Measurements from ENCODE around the gene STAC. TPM values are rescaled to one million over a fixed set of nuclear protein-coding genes. Genes with fewer than 3 reads are reported as not detected.

STAC gene
- total RNA-seq, 1 donor from 2014 or later = 0.09 TPM

DNA sequence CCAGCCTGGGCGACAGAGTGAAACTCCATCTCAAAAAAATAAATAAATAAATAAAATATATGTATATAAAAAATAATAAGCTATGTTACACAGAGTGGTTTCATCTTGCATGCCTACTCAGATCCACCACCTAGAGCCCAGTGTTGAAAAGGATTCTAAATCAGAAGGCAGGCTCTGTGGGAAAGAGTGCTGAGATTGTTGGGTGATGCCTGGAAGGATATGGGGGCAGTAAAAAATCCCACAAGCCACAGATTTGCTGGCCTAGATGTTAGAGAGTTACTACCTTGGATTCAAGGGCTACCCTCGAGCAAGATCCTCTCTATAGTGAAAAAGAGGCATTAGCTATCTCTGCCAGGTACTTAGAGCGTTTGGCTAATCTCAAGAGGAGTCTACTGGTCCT, 144.3 kb downstream of the STAC start:
- TF ChIP-seq, protein P1, sequence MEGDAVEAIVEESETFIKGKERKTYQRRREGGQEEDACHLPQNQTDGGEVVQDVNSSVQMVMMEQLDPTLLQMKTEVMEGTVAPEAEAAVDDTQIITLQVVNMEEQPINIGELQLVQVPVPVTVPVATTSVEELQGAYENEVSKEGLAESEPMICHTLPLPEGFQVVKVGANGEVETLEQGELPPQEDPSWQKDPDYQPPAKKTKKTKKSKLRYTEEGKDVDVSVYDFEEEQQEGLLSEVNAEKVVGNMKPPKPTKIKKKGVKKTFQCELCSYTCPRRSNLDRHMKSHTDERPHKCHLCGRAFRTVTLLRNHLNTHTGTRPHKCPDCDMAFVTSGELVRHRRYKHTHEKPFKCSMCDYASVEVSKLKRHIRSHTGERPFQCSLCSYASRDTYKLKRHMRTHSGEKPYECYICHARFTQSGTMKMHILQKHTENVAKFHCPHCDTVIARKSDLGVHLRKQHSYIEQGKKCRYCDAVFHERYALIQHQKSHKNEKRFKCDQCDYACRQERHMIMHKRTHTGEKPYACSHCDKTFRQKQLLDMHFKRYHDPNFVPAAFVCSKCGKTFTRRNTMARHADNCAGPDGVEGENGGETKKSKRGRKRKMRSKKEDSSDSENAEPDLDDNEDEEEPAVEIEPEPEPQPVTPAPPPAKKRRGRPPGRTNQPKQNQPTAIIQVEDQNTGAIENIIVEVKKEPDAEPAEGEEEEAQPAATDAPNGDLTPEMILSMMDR (IDR thresholded peaks at IDR 0.05) = no peak
- Mint-ChIP-seq H3K27me3 (no peaks in the 10 kb centered on the region), H3K36me3 (ENCODE audit: low read depth) (no peaks in the 10 kb centered on the region), H3K9me3 (no peaks in the 10 kb centered on the region), H3K4me3 (no peak overlapping the region), H3K4me1 (no peaks in the 10 kb centered on the region), H3K27ac (no peak overlapping the region)
- POLR2A ChIA-PET = no interaction called here
- DNase-seq (no peak), ATAC-seq (ENCODE audit: low read depth) (no peak)
- CTCF ChIA-PET = no interaction called here
- intact Hi-C loops (cut with micrococcal nuclease) = no loop called here

- ATAC-seq (ENCODE audit: low read depth) (no peak), DNase-seq (no peak)
- CTCF ChIA-PET = no interaction called here
- Mint-ChIP-seq H3K9me3 (no peaks in the 10 kb centered on the region), H3K4me3 (no peak overlapping the region), H3K27ac (no peak overlapping the region), H3K27me3 (no peaks in the 10 kb centered on the region), H3K36me3 (ENCODE audit: low read depth) (no peaks in the 10 kb centered on the region), H3K4me1 (no peaks in the 10 kb centered on the region)
- POLR2A ChIA-PET = no interaction called here
- intact Hi-C loops (cut with micrococcal nuclease) = no loop called here
- TF ChIP-seq, protein P1 (IDR thresholded peaks at IDR 0.05) = no peak
Observed at GRCh38 chr3:36525115-36525801, 145.0 kb downstream of the STAC start.

GRCh38 chr3:36538136-36538749, 157.9 kb downstream of the STAC start:
- ChIA-PET CTCF (no interaction called here), POLR2A (no interaction called here)
- no peak overlapping the region for H3K4me3 Mint-ChIP-seq
- ATAC-seq (ENCODE audit: low read depth) (no peak), DNase-seq (no peak)
- intact Hi-C loops (cut with micrococcal nuclease) = no loop called here
- no peaks in the 10 kb centered on the region for H3K36me3 Mint-ChIP-seq (ENCODE audit: low read depth)
- H3K27ac Mint-ChIP-seq = no peak overlapping the region
- H3K9me3 Mint-ChIP-seq = no peaks in the 10 kb centered on the region
- TF ChIP-seq, protein P1 (IDR thresholded peaks at IDR 0.05) = no peak
- H3K4me1 Mint-ChIP-seq = no peaks in the 10 kb centered on the region
- peaks cover 7% of the 10 kb centered on the region for H3K27me3 Mint-ChIP-seq

DNA sequence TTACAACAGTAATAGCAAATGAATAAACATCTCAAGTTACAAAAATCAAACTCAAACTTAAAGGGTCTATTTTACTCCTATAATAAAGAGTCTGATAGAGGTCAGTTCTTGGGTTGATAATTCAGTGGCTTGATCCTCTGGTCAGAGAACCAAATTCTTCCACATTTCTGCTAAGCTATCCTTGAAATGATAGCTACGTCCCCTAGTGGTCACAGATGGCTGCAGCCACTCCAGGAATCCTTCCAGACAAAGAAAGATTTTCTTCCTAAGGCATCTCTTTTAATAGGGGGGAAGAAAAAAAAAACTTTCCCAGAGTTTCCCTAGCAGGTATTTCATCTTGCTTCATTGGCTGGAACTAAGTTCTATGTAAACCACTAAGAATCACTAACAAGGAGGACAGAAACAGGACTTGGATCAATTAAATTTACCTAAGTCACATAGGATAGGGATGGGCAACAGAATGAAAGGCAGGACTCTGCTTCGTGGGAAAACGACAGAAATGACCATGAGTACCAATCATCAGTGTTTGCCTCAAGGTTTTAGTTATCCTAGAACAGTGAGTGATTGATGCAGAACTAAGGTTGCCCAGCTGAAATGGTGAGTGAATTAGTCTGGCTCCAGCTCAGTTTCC, 160.7 kb downstream of the STAC start:
- CTCF ChIA-PET = no interaction called here
- H3K27me3 Mint-ChIP-seq = peaks cover 8% of the 10 kb centered on the region
- H3K27ac Mint-ChIP-seq = no peak overlapping the region
- no peaks in the 10 kb centered on the region for H3K9me3 Mint-ChIP-seq
- no peaks in the 10 kb centered on the region for H3K36me3 Mint-ChIP-seq (ENCODE audit: low read depth)
- intact Hi-C loops (cut with micrococcal nuclease) = no loop called here
- POLR2A ChIA-PET = no interaction called here
- ATAC-seq (ENCODE audit: low read depth) (no peak), DNase-seq (no peak)
- TF ChIP-seq, protein P1 (IDR thresholded peaks at IDR 0.05) = no peak
- no peak overlapping the region for H3K4me3 Mint-ChIP-seq
- H3K4me1 Mint-ChIP-seq = no peaks in the 10 kb centered on the region

DNA sequence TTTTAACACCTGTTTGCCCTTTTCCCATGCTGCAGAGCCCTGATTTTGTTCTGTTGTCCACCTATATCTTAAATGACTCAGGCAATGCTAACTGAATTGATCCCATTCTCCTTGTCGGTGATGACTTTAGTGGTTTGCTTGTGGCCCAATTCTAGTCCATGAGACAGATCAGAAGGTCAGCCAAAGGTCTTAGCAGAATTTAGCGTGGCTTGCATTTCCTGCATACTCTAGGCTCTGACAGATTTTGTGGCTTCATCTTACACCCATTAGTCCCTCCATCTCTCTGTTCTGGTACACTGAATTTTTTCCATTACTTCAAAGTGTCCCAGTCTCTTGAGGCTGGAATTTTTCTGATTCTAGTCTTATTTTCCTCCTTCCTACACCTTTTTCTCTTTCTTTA, 161.9 kb downstream of the STAC start:
- H3K27ac Mint-ChIP-seq = no peak overlapping the region
- intact Hi-C loops (cut with micrococcal nuclease) = no loop called here
- H3K4me3 Mint-ChIP-seq = no peak overlapping the region
- ATAC-seq (ENCODE audit: low read depth) = no peak
- CTCF ChIA-PET = no interaction called here
- TF ChIP-seq, protein P1 (IDR thresholded peaks at IDR 0.05) = no peak
- H3K36me3 Mint-ChIP-seq (ENCODE audit: low read depth) = no peaks in the 10 kb centered on the region
- no peaks in the 10 kb centered on the region for H3K9me3 Mint-ChIP-seq
- peaks cover 8% of the 10 kb centered on the region for H3K27me3 Mint-ChIP-seq
- no peak for DNase-seq
- no peaks in the 10 kb centered on the region for H3K4me1 Mint-ChIP-seq
- POLR2A ChIA-PET = no interaction called here
